ENCODE measurements around the gene MICAL2.

MICAL2 gene

DNA sequence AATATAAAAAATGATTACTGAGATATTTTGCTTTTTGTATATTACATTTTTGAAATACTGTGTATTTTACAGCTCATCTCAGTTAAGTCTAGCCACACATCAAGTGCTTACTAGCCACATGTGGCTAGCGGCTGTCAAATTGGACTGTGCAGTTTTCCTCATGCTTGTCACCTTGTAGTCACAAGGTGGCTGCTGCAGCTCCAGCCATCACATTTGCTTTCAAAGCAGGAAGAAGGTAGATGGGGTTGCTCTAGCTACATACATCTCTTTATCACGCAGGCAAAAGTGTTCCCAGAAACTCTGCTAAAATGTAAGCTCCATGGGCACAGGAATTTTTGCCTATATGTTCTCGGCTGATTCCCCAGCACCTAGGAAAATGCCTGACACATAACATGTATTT, 61.5 kb downstream of the MICAL2 start:
- DNase-seq (ENCODE audit: low read depth in 3 of 3): no peak

GRCh38 chr11:12172493-12173013, 62.2 kb downstream of the MICAL2 start:
- DNase-seq (ENCODE audit: low read depth in 3 of 3): no peak

GRCh38 chr11:12173111-12173510, 62.7 kb downstream of the MICAL2 start:
- DNase-seq (ENCODE audit: low read depth in 3 of 3): no peak

- no peak for DNase-seq (ENCODE audit: low read depth in 3 of 3)
These were observed 63.7 kb downstream of the MICAL2 start for GRCh38 chr11:12174128-12174476.

DNA sequence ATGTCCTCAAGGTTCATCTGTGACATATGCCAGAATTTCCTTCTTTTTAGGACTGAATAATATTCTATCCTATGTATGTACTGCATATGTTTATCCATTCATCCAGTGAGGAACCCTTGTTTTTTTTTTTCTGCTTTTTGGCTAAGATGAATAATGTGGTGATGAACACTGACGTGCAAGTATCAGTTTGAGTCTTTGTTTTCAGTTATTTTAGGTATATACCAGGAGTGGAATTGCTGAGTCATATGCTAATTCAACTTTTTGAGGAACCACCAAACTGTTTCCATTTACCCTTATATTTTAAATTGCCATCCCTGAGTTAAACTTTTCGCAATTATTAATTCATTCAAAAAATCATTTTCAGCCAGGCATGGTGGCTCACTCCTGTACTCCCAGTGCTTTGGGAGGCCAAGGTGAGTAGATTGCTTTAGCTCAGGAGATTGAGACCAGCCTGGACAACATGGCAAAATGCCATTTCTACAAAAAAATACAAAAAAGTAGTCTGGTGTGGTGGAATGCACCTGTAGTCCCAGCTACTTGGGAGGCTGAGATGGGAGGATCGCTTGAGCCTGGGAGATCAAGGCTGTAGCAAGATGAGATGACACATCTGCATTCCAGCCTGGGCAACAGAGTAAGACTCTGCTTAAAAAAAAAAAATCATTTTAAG, 64.2 kb downstream of the MICAL2 start:
- no peak for DNase-seq (ENCODE audit: low read depth in 3 of 3)

- DNase-seq (ENCODE audit: low read depth in 3 of 3): peak in 1 of 3 experiments; percentile 32
These were observed 65.4 kb downstream of the MICAL2 start for GRCh38 chr11:12175694-12176241.

- no peak for DNase-seq (ENCODE audit: low read depth in 3 of 3)
These were observed 66.0 kb downstream of the MICAL2 start for GRCh38 chr11:12176410-12176809.

DNA sequence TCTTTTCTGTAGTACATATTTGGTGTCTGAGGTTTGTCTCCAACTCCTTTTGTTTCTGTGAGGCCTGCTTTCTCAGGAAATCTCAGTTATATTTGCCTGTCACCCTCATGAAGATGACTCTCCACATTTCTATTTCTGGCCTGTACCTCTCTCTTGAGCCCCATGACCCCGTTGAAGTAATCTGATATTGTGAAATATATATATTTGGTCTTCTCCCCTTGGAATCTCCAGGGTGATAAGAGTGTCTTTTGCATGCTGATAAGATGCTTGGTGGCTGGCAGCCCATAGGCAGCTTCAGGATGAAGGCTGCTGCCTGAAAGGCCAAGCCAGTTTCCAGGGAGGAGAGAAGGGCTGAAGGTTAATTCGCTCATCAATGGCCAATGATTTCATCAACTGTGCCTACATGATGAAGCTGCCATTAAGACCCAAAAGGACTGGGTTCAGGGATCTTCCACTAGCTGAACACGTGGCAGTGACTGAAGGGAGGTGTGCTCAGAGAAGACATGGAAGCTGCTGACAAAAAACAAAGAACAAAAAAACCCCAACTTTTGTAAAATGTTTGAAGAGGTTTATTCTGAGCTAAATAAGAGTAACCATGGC, 67.4 kb downstream of the MICAL2 start:
- DNase-seq (ENCODE audit: low read depth in 3 of 3): no peak

- no peak for DNase-seq (ENCODE audit: low read depth in 3 of 3)
These were observed 68.6 kb downstream of the MICAL2 start for GRCh38 chr11:12179019-12179418.

GRCh38 chr11:12179531-12179930, 69.1 kb downstream of the MICAL2 start:
- DNase-seq (ENCODE audit: low read depth in 3 of 3): no peak

GRCh38 chr11:12180257-12181205, 70.1 kb downstream of the MICAL2 start:
- no peak for DNase-seq (ENCODE audit: low read depth in 3 of 3)

DNA sequence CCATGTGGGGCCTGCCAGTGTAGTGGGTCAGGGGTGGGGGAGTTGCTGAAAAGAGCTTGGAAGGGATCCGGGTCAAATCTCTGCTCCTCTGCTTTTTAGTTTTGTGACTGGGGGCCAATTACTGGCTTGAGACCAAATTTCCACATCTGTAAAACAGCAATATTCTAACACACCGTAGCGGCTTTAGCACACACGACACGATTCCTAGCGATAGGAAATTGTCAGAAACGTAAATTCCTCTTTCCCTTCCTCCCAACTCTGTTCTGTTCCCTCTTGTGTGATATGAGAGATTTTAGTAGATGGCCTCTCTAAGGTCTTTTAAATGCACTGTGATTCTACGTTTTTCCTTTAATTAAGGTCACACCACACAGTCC, 71.9 kb downstream of the MICAL2 start:
- DNase-seq (ENCODE audit: low read depth in 3 of 3): no peak

- no peak for DNase-seq (ENCODE audit: low read depth in 3 of 3)
These were observed 72.5 kb downstream of the MICAL2 start for GRCh38 chr11:12182676-12183541.

- no peak for DNase-seq (ENCODE audit: low read depth in 3 of 3)
These were observed 73.6 kb downstream of the MICAL2 start for GRCh38 chr11:12183827-12184620.

DNA sequence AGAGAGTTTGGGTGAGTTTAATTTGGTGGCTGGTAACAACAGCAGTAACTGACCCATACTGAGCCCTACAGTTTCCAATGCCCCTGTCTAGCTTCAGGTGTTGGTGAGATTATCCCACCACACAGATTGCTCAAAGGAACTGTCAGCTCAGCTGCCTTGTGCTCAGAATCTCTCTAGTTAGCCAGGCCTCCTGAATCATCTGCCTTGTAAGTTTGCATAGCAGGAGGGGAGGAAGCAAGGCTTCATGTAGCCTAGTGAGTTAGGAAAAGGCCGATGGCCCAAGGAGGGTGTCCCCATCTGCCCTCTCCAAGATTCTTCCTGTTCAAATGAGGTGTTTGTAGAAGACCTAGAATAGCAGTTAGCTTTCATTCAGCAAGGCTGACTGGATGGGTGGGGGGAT, 74.3 kb downstream of the MICAL2 start:
- DNase-seq (ENCODE audit: low read depth in 3 of 3): no peak

- no peak for DNase-seq (ENCODE audit: low read depth in 3 of 3)
These were observed 74.8 kb downstream of the MICAL2 start for GRCh38 chr11:12185106-12185690.

- DNase-seq (ENCODE audit: low read depth in 3 of 3): no peak
These were observed 75.5 kb downstream of the MICAL2 start for GRCh38 chr11:12185914-12186313.

- no peak for DNase-seq (ENCODE audit: low read depth in 3 of 3)
These were observed 76.3 kb downstream of the MICAL2 start for GRCh38 chr11:12186701-12187100.

- DNase-seq (ENCODE audit: low read depth in 3 of 3): peak in 1 of 3 experiments; percentile 44
These were observed 77.0 kb downstream of the MICAL2 start for GRCh38 chr11:12187399-12187798.

Data from stimulated activated CD4-positive, alpha-beta T cell treated with anti-CD3 and anti-CD28 coated beads, TNF-alpha, amount 100 ng/mL, for 24 hours (primary cell).